ENCODE results near the gene ZFHX3.

Gene ZFHX3

GRCh38 chr16:72884037-72884436 lies 163.9 kb downstream of the ZFHX3 start:
- in situ Hi-C loops (cut with MboI; ENCODE audit: low sequenced_read_pairs): no loop called here

GRCh38 chr16:72879846-72880245 lies 168.1 kb downstream of the ZFHX3 start:
- in situ Hi-C loops (cut with MboI; ENCODE audit: low sequenced_read_pairs): no loop called here

GRCh38 chr16:72878301-72879269 lies 169.3 kb downstream of the ZFHX3 start:
- in situ Hi-C loops (cut with MboI; ENCODE audit: low sequenced_read_pairs): no loop called here

GRCh38 chr16:72877374-72878028 lies 170.4 kb downstream of the ZFHX3 start:
- in situ Hi-C loops (cut with MboI; ENCODE audit: low sequenced_read_pairs): no loop called here

GRCh38 chr16:72876981-72877373 lies 171.0 kb downstream of the ZFHX3 start:
- in situ Hi-C loops (cut with MboI; ENCODE audit: low sequenced_read_pairs): no loop called here

GRCh38 chr16:72876221-72876620 lies 171.7 kb downstream of the ZFHX3 start:
- in situ Hi-C loops (cut with MboI; ENCODE audit: low sequenced_read_pairs): no loop called here

GRCh38 chr16:72875291-72876031 lies 172.5 kb downstream of the ZFHX3 start:
- in situ Hi-C loops (cut with MboI; ENCODE audit: low sequenced_read_pairs): no loop called here

- in situ Hi-C loops (cut with MboI; ENCODE audit: low sequenced_read_pairs): no loop called here
Observed at GRCh38 chr16:72873853-72874252, 174.1 kb downstream of the ZFHX3 start.

GRCh38 chr16:72873044-72873443 lies 174.9 kb downstream of the ZFHX3 start:
- in situ Hi-C loops (cut with MboI; ENCODE audit: low sequenced_read_pairs): no loop called here

GRCh38 chr16:72865835-72866234 lies 182.1 kb downstream of the ZFHX3 start:
- in situ Hi-C loops (cut with MboI; ENCODE audit: low sequenced_read_pairs): no loop called here

- in situ Hi-C loops (cut with MboI; ENCODE audit: low sequenced_read_pairs): no loop called here
Observed at GRCh38 chr16:72865258-72865657, 182.7 kb downstream of the ZFHX3 start.

GRCh38 chr16:72864130-72864833 lies 183.6 kb downstream of the ZFHX3 start:
- in situ Hi-C loops (cut with MboI; ENCODE audit: low sequenced_read_pairs): no loop called here

- in situ Hi-C loops (cut with MboI; ENCODE audit: low sequenced_read_pairs): no loop called here
Observed at GRCh38 chr16:72862090-72862489, 185.8 kb downstream of the ZFHX3 start.

- in situ Hi-C loops (cut with MboI; ENCODE audit: low sequenced_read_pairs): no loop called here
Observed at GRCh38 chr16:72860726-72861562, 187.0 kb downstream of the ZFHX3 start.

GRCh38 chr16:72859581-72859980 lies 188.3 kb downstream of the ZFHX3 start:
- in situ Hi-C loops (cut with MboI; ENCODE audit: low sequenced_read_pairs): no loop called here

GRCh38 chr16:72858665-72859493 lies 189.0 kb downstream of the ZFHX3 start:
- in situ Hi-C loops (cut with MboI; ENCODE audit: low sequenced_read_pairs): no loop called here

- in situ Hi-C loops (cut with MboI; ENCODE audit: low sequenced_read_pairs): no loop called here
Observed at GRCh38 chr16:72857834-72858664, 189.9 kb downstream of the ZFHX3 start.

- in situ Hi-C loops (cut with MboI; ENCODE audit: low sequenced_read_pairs): no loop called here
Observed at GRCh38 chr16:72856797-72857196, 191.1 kb downstream of the ZFHX3 start.

All from HL-60/S4 treated with phorbol 12-myristate 13-acetate at 8.2 ng/mL for 4 days and 3 days (cell line).